ENCODE results near the gene PLEKHM3.

- TF ChIP-seq CTCF (IDR thresholded peaks at IDR 0.05; ENCODE audit: low read depth, low read length) (no peak), EZH2phosphoT487 (IDR thresholded peaks at IDR 0.05; ENCODE audit: low read depth) (no peak)
Measured at GRCh38 chr2:207993151-207993763, 32.1 kb downstream of the PLEKHM3 start.

Measured in OCI-LY3 (cell line).